DMS 273 (cell line): ENCODE data around the gene PLCH2.

ENCODE experiments used
- DNase-seq: peaks from one replicate; lab custom pipeline; 2025; ENCODE audit not compliant: unreplicated experiment; lab: John Stamatoyannopoulos, UW

Gene PLCH2

GRCh38 chr1:2508751-2509150, 32.7 kb downstream of the PLCH2 start:
- no peak for DNase-seq

GRCh38 chr1:2509589-2509988, 33.5 kb downstream of the PLCH2 start:
- no peak for DNase-seq

GRCh38 chr1:2510366-2511155, 34.5 kb downstream of the PLCH2 start:
- DNase-seq = no peak

- DNase-seq = no peak
These were observed 36.9 kb downstream of the PLCH2 start for GRCh38 chr1:2512862-2513421.

GRCh38 chr1:2513939-2514652, 38.0 kb downstream of the PLCH2 start:
- no peak for DNase-seq

DNA sequence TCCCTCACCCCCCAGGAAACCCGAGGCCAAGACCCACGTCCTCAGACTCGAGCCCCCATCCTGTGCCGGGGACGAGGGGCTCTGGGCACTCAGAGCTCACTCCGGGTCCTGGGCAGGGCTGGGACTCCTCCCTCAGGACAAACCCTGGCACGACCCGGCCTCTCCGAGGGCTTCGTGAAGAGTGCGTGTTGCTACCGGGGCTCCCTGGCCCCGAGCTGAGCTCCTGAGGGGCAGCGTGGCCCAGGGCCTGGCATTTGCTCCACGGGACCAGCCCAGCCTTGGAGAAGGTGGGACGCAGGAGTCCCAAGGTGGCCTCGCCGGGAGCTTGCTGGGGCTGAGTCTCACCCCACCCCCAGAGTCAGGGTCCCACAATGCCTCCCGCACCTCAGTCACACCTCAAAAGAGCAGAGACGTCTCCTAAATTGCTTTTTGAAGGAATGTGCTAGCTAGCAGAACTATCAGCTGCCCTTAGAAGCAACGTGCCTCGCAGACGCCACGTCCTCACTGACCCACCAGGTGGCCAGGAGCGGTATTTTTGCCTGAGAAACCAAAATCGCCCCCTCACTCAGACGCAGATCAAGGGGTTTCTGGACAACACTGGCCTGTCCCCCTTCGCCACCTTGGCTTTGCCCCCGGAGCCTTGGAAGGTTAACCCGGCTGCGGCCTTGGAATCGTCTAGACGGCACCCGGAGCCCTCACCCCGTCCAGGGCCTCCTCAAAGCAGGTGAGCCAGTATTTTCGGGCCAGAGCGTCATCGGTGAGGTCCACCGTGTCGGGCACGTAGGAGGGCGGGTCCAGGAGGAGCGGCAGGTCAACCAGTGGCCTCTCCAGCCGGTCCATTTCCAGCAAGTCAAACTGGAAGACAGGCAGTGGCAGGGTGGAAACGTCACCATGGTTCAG, 39.0 kb downstream of the PLCH2 start:
- DNase-seq = no peak

- DNase-seq = no peak
These were observed 39.6 kb downstream of the PLCH2 start for GRCh38 chr1:2515763-2516080.

- DNase-seq = no peak
These were observed 40.0 kb downstream of the PLCH2 start for GRCh38 chr1:2516124-2516523.

DNA sequence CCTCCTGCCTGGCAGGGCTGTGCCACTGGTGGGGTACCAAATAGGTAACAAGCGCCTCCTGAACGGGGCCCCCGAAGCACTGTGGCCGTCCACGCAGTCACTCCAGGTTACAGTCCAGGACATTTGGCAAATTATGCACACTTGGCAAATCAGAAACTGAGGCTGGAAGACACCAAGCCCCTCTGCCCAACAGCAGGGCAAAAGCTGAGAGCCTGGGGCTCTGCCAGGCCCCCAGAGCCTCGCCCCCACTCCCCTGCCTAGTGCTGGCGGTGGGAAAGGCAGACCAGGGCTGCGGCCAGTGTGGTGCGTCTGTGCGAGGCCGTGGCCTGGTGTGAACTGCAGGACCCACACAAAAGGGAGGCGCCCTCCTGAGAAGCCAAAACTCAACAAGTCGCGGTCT, 40.9 kb downstream of the PLCH2 start:
- DNase-seq = no peak

DNA sequence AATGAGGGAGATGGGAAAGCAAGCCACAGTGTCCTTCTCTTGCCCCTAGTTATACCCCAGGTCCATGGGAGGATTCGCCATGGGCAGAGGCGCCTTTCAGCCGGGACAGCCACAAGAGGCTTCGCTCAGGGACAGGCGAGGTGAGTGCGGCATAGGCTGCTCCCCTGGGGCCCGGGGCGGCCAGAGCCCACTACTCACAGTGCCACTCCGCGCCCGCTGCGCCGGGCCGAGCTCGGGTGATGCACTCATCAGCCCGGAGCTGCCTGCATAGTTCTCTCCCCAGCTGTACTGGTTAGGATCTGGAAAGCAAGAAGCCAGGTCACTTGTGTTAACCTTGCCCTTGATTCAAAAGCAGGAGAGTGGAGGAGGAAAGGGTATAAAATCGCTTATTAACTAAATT, 41.9 kb downstream of the PLCH2 start:
- no peak for DNase-seq

DNA sequence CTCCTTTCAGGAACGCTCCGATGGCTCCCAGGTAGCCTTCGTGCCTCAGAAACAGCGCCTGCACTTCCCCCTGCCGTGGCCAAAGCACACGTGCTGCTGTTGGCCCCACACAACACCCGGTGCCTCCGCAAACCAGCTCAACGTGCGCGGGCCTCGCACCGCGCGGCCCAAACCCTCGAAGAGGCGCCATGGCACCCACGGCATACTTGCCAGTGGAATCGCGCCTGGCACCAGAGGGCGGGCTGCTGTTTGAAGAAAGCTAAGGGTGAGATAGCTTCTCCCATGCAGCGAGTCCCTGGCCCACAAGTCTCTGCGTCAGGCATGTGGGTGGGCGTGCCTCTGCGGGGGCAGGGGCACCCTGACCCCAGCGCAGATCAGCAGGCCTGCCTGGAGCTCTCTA, 42.4 kb downstream of the PLCH2 start:
- no peak for DNase-seq

DNA sequence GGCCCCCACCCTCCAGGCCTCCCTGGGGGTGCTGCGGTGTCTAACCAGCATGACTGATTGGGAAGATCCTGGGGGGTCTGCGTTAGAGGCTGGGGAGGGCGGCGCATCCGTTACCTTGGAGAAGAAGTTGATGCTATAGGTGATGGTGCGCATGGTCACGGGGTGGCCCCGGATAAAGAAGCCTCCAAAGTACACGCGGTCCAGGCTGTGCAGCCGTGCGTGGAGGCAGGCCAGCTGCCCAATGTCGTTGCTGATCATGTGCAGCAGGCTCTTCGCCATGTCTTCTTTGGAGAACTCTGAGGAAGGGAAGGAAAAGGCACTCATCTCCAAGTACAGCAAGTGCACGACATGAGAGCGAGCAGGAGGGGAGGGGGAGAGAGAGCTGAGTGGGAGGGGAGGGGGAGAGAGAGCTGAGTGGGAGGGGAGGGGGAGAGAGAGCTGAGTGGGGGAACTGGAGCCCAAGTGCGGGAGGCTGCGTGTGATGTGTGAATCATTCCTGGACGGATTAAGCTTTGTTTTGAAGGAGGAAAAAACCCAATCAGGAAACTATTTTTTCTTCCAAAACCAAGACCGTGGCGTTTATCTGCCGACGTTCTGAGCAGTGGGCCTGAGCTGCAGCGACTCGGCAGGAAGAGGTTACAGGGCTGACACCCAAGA, 43.1 kb downstream of the PLCH2 start:
- no peak for DNase-seq

- no peak for DNase-seq
These were observed 43.6 kb downstream of the PLCH2 start for GRCh38 chr1:2519729-2520128.

DNA sequence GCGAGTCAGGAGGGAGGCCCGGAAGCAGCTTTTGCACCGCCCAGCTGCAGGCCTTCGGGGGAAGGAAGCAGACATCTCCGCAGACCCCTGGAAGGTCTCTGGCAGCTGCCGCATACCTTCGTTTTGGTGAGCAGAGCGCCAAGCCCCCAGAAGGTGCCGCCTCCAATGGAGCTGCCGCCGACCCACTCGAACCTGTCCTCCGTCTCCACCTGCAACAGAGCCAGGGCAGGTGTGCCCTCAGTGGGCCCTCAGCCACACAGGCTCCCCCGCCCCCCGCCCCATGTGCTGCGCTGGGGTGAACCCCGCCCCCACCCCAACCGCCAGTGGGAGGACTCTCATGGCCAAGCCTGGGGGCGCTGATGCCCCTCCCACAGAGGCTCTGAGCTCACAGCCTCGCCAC, 44.1 kb downstream of the PLCH2 start:
- DNase-seq = no peak

DNA sequence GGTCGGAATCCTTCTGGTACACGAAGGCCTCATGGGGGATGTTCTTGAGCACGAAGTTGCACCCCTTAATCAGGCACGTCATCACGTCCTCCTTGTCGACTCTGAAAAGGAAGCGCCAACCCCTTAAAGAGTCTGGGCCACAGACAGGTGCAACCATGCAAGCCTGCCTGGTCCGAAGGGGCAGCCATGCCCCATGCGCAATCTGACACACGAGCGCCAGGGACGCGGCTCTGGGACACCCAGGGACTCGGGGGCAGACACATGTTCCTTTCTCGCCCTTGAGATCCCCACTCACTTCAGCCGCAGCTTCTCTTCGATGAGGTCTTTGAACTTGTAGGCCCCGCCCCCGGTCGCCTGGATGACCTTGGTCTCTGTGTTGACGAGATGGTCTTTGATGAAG, 44.7 kb downstream of the PLCH2 start:
- no peak for DNase-seq

DNA sequence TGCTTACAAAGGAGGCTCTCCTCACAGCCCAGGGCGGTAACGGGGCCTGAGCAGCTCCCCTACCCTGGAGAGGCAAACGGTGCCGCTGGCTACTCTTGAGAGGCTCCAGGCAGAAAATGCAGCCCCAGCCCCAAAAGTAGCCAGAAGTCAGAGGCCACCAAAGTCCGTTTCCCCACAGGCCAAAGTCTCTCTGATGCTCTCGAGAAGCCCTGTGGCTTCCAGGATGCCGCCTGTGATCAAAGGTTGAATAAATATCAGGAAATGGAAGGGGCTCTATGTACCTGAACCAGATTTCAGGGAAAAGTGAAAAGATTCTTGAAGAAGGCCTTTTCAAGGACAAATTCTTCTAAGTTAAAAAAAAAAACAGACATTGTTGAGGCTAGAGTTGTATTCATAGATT, 46.1 kb downstream of the PLCH2 start:
- no peak for DNase-seq

DNA sequence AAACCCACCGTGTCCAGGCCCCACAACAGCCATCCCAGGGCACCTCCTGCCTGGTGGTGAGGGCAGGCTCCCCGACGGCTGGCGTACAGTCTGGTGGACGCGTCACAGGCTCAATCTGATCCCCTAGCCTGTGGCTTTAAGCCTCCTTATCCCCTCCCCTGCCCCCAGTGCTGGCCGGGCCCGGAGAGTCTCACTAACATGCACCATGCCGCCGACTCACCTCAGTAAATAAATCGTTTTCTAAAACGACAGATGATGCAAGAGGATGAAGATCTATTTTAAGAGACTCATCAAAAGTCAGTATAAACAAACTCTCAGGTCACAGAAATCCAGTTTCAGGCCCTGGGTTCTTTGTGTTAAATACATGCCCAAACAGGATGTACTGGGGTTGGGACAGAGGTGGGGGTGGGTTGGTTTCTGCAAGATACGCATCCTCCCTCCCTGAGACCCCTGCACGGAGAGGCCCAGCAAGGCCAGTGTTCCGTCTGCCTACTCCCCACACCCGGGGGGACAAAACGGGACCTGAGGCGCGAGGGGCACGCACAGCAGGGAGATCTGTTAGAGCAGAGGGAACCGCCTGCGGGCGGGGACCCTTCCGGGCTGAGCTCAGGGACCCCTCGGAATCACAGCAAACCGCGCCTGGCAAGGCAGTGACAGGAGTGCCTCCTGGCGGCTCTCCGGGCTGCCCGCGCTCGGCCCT, 47.3 kb downstream of the PLCH2 start:
- no peak for DNase-seq

- DNase-seq = no peak
These were observed 48.0 kb downstream of the PLCH2 start for GRCh38 chr1:2523891-2524609.

GRCh38 chr1:2525572-2525919, 49.5 kb downstream of the PLCH2 start:
- DNase-seq = peak; percentile 49
